ENCODE results near the gene CNPY4.
A peak's percentile ranks its signal among the peaks of the same experiment; 100 is the strongest.

Gene CNPY4

GRCh38 chr7:100147278-100147677 is 27.8 kb downstream of the CNPY4 start:
- FAIRE-seq, result no peak
- DNase-seq (ENCODE audit: low spot score), result no peak

GRCh38 chr7:100148225-100148558 is 28.8 kb downstream of the CNPY4 start:
- FAIRE-seq (no peak), DNase-seq (ENCODE audit: low spot score) (no peak)

- peak; percentile 98 for FAIRE-seq
- DNase-seq (ENCODE audit: low spot score), result peak; percentile 100
Observed at GRCh38 chr7:100148559-100149328, 29.3 kb downstream of the CNPY4 start, which contains the start of gene LAMTOR4. Gene LAMTOR4, plus strand, starts transcription at chr7:100148918. Its CDS starts 55 bp downstream, at chr7:100148973.

- FAIRE-seq (no peak), DNase-seq (ENCODE audit: low spot score) (no peak)
Observed at GRCh38 chr7:100152404-100152803, 33.0 kb downstream of the CNPY4 start.

GRCh38 chr7:100152937-100153666 is 33.7 kb downstream of the CNPY4 start:
- DNase-seq (ENCODE audit: low spot score) (no peak), FAIRE-seq (no peak)

GRCh38 chr7:100153708-100154535 is 34.5 kb downstream of the CNPY4 start:
- DNase-seq (ENCODE audit: low spot score) (no peak), FAIRE-seq (no peak)

GRCh38 chr7:100154651-100155491 is 35.4 kb downstream of the CNPY4 start:
- no peak for FAIRE-seq
- DNase-seq (ENCODE audit: low spot score), result no peak

DNA sequence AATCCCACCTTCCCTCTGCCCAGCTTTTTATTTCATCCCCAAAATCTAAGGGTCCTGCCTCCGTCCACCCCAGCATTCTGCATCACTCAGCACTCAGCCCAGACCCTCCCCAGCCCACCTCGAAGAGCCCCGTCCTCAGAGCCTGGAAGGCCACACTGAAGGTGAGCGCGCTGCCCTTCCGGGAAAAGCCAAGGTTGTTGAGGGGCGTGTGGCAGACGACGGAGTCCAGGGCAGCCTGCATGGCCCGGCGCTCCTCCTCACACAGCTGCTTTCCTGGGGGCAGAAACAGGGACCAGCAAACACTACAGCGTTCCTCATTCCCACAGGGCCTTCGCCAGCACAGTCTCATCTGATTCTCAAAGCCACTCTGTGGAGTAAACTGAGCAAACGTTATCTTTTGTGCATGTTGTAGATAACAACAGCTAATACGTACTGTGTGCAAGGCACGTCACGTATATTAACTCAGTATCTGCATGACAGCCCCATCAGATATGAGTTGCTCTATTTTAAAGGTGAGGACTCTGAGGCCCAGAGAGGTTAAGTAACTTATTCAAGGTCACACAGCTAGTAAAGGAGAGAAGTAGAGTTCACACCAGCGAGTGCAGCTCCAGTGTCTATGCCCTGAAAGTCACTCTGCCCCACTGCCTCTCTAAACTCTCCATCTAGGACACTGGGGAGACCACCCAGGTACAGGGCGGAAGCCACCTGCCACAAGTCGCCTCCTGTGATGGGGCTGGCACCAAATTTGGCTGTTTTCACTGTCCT is 36.3 kb downstream of the CNPY4 start:
- FAIRE-seq (no peak), DNase-seq (ENCODE audit: low spot score) (no peak)

GRCh38 chr7:100156331-100157068 is 37.1 kb downstream of the CNPY4 start:
- FAIRE-seq, result no peak
- DNase-seq (ENCODE audit: low spot score), result no peak

- FAIRE-seq (no peak), DNase-seq (ENCODE audit: low spot score) (no peak)
Observed at GRCh38 chr7:100157069-100157333, 37.6 kb downstream of the CNPY4 start.

DNA sequence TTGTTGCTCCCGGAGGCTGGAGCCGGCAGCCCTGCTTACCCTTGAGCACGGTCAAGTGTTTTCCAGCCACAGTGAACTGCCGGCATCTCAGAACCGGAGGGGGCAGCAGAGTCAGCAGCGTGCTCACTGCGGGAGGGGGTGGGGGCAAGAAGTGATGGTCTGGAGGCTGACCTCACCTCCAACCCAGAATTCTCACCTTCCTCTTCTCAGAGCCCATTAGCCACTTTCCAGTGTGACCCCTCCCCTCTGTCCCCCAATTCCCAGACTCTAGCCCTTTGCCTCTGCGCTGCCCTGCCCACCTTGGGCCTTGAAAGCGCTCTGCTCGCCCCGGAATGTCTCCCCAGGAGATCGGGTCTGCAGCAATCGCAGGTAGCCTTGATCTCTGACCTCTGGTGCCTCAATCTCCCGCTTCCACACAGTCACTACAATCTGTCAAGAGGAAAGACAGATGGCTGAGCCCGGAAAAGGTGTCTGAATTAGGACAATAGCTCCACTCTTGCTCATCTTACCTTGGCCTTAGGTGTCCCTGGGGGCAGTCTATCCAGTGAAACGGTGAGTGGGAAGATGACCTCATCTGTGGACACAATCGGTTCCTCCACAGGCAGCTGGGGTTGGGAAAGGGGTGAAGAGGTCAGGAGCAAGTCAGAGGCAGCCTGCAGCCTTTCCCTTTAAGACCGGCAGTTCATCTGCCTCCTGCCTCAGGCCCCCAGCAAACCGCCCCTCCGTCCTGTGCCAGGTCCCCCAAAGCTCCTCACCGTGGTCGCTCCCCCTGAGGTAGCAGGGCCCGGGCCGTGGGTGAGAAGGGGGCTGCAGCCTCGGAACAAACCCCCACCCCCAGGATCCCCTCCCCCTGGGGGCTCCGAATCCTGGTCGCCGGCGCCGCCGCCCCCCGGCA is 38.1 kb downstream of the CNPY4 start:
- FAIRE-seq (no peak), DNase-seq (ENCODE audit: low spot score) (peak; percentile 70)

DNA sequence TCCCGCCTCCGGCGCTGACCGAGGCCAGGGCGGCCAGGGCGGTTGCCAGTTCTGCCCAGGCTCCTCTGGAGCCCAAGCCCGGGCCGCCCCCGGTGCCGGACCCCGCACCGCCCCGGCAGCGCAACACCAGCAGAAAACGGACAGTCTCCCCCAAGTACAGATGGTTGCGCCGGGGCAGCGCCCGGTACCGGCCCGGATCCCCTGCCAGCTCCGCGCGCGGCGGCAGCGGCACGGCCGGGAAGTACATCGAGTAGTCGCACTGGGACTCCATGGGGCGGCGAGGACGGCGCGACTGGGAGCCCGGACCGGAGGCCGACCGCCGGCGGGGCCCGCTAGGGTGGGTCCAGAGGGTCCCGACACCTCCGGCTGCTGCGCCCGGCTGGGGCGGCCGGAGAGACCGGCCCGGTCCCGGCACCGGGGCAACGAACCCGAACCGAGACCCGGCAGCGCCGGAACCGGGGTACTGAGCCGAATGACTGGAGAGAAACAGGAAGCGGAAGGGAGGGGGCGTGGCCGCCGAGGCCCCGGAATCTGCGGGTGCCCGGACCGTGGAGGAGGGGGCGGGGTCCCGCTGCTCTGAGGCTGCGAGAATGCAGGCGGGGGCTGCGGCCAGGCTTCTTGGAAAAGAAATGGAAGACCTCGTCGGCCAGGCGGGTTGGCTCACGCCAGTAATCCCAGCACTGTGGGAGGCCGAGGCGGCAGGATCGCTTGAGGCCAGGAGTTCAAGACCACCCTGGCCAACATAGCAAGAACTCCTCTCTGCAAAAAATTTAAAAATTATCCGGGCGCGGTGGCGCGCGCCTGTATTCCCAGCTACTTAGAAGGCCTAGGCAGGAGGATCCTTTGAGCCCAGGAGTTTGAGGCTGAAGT is 39.0 kb downstream of the CNPY4 start, which contains the start of gene TRAPPC14:
Gene TRAPPC14 (minus strand): TSS at position 495 of the 870 bp plus-strand sequence. CDS start 224 bp downstream, at position 271.
- FAIRE-seq, result no peak
- peak; percentile 99 for DNase-seq (ENCODE audit: low spot score)

DNA sequence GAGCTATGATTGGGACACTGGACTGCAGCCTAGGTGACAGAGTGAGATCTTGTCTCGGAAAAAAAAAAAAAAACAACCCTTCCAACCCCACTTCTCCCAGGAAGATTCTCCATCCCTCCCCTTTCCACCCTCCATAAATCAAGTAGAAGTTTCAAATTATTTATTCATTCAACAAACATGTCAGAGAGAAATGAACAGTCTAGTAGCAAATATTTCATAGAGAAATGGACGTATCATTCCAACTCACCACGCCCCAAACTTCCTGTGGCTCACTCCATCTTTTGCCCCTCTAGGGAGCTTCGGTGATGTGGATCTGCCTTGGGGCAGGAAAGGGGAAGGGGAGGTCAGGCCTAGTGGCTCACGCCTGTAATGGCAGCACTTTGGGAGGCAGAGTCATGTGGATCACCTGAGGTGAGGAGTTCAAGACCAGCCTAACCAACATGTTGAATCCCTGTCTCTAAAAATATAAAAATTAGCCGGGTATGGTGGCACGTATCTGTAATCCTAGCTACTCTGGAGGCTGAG is 39.7 kb downstream of the CNPY4 start:
- FAIRE-seq, result no peak
- no peak for DNase-seq (ENCODE audit: low spot score)

DNA sequence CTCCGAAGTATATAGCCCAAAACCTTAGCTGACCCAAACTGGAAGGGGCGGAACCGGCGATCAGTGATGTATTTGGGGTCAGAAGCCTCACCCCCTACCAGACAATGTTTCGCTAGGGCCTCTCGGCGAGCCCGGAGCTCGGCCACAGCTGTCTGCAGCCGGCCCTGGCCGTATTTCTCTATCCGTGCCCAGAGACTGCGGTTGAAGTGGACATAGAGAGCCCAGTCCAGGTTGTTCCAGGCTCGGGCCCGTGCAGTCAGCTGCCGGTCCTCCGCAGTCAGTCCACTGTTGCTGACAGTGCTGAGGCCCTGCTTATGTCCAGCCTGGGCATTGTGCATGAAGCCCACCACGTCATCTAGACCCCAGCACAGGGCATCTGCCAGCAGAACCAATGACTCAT is 40.6 kb downstream of the CNPY4 start:
- FAIRE-seq, result no peak
- no peak for DNase-seq (ENCODE audit: low spot score)

DNA sequence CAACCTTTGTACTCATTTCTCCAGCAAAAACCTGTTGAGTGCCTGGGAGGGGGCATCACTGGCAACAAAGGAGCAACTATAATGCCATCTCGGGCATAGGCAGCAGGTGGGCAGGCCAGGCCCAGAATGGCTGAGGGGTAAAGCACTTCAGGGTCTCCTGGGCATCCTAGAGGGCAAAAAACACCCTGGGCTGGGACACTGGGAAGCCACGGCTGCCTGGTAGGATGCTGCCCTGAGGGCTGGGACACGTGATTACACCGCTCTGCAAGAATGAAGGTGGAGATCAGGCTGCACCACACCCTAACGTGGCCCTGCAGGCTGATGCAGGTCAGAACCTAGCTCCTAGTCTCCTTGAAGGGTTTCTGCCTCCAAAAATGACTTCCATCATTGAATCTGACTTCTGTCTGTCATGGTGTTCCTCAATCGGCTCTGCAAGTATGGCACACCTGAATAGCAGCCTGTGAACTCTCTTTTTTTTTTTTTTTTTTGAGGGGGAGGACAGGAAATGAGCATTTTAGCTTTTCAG is 43.6 kb downstream of the CNPY4 start:
- FAIRE-seq, result no peak
- peak; percentile 50 for DNase-seq (ENCODE audit: low spot score)

- DNase-seq (ENCODE audit: low spot score), result no peak
- FAIRE-seq, result no peak
Observed at GRCh38 chr7:100163871-100164270, 44.4 kb downstream of the CNPY4 start.

DNA sequence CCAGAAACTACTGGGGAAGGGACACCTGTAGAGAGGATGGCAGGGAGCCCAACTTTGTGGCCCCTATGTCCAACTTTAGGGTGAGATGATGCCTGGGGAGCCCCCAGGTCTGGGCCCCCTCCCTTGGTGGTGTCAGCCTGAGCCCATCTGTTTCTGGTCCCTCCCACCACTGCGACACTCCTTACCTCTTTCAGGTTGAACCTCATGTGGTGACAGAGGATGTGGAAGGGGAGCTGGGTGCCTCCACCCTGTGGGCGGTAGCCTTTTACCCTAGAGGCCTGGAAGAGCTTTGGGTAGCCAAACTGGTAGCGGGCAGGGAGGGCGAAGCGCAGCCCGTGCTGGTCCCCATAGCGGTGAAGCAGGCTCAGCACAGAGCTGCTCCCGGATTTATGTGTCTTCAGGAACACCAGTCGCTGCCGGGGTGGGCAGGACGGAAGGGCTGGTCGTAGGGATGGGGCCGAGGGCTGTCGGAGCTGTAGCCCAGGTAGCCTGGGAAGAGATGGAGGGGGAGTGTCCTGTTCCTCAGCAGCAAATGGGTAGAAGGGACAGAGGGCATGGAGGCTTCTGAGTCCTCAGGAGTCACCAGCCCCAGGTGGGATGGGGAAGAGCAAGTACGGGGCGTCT is 47.0 kb downstream of the CNPY4 start:
- FAIRE-seq (no peak), DNase-seq (ENCODE audit: low spot score) (no peak)
